ENCODE data around the gene OXCT2.
"Not testable (repeated sequence)": the region's sequence is repeated elsewhere in the genome, so short reads cannot be mapped to it uniquely, and the experiment has no call there.

OXCT2 gene

DNA sequence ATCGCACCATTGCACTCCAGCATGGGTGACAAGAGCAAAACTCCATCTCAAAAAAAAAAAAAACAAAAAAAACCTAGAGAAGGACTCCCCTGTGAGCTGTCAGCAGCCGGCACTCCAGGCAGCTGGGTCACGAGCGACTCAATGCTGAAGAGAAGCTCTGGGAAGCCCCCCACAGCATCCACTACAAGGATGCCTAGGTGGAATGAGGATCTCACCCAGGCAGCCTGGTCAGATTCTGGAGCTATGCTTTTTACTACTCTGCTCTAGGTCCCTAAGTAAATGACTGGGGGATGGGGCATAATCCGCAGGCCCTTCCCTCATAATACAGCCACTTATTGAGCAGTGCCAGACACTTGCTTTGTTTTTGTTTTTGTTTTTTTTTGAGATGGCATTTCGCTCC, 11.0 kb upstream of the OXCT2 start:
- DNase-seq (ENCODE audit: low read depth in 2 of 2): no peak
- H3K4me3 ChIP-seq (replicated peaks in 1 of 2; ENCODE audit: low read depth in 2 of 2, low read length in 2 of 2): no peak overlapping the region
- TF ChIP-seq CTCF (IDR thresholded peaks at IDR 0.05; ENCODE audit: low read depth, low read length): no peak

DNA sequence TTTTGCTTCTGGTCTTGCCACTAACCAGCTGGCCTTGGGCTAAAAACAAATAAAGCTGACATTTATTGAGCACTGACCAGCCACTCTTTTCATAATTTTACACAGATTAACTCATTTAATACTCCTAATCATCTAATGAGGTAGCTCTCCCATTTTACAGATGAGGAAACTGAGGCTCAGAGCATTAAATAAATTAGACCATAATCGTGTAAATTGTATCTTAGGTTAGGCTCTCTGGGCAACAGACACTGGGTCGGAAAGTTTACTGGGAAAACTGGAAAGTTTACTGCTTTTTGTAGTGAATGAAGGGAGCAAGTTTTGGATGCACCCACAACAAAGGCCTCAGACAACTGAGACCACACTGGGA, 10.2 kb upstream of the OXCT2 start:
- TF ChIP-seq CTCF (IDR thresholded peaks at IDR 0.05; ENCODE audit: low read depth, low read length): no peak
- DNase-seq (ENCODE audit: low read depth in 2 of 2): no peak
- no peak overlapping the region for H3K4me3 ChIP-seq (replicated peaks in 1 of 2; ENCODE audit: low read depth in 2 of 2, low read length in 2 of 2)

GRCh38 chr1:39779821-39780220, 8.7 kb upstream of the OXCT2 start:
- DNase-seq (ENCODE audit: low read depth in 2 of 2): no peak
- no peak for TF ChIP-seq CTCF (IDR thresholded peaks at IDR 0.05; ENCODE audit: low read depth, low read length)
- H3K4me3 ChIP-seq (replicated peaks in 1 of 2; ENCODE audit: low read depth in 2 of 2, low read length in 2 of 2): no peak overlapping the region

DNA sequence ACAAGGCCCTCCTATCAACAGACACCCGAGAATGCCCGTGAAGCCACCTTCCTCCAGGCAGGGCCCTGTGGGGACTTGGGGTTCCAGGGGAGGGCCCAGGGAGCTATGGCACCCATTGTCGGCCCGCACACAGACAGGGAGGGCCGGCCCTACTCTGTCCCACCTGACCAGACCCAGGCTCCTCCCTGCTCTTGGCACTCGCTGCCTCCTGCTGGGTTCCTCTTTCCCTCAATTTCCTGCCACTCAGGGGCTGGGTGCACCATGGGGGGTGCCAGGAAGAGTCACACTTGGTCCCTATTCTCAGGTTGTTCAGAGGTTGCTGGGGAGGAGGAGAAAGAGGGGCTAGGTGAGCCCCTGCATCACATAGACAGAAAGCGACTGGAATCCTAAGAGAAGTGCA, 8.0 kb upstream of the OXCT2 start:
- no peak overlapping the region for H3K4me3 ChIP-seq (replicated peaks in 1 of 2; ENCODE audit: low read depth in 2 of 2, low read length in 2 of 2)
- no peak for TF ChIP-seq CTCF (IDR thresholded peaks at IDR 0.05; ENCODE audit: low read depth, low read length)
- DNase-seq (ENCODE audit: low read depth in 2 of 2): no peak

DNA sequence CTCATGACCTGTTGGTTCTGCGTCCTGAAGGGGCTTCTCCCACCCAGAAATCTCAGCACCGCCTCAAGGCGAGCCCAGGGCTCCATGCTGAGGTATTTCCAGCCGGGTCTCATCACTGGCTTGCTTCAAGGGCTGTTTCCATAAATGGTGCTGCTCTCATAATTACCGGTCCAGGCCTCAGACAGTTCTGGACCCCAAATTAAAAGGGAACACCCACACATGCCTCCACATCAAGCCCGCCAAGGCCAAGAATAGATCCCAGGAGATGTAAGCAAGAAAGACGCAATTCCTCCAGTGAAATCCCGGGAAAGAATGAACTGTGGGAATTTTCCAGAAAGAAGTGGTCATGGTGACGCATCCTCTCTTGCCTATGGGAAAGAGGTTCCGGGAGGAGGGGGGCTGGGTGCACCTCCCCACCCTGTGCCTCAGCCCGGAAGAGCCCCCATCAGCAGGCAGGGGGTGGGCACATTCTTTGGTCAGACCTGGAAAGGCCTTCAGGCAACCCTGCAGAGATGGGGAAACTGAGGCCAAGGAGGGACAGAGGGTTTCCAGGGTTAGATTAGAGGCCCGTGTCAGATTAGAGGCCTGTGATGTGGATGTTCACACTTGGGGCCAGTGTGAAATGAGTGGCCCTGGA, 7.4 kb upstream of the OXCT2 start:
- not testable (repeated sequence) for DNase-seq (ENCODE audit: low read depth in 2 of 2); H3K4me3 ChIP-seq (replicated peaks in 1 of 2; ENCODE audit: low read depth in 2 of 2, low read length in 2 of 2)

- DNase-seq (ENCODE audit: low read depth in 2 of 2); H3K4me3 ChIP-seq (replicated peaks in 1 of 2; ENCODE audit: low read depth in 2 of 2, low read length in 2 of 2): not testable (repeated sequence)
Observed at GRCh38 chr1:39777896-39778295, 6.7 kb upstream of the OXCT2 start.

- no peak for TF ChIP-seq CTCF (IDR thresholded peaks at IDR 0.05; ENCODE audit: low read depth, low read length)
- H3K4me3 ChIP-seq (replicated peaks in 1 of 2; ENCODE audit: low read depth in 2 of 2, low read length in 2 of 2): no peak overlapping the region
- no peak for DNase-seq (ENCODE audit: low read depth in 2 of 2)
Observed at GRCh38 chr1:39777306-39777705, 6.2 kb upstream of the OXCT2 start.

DNA sequence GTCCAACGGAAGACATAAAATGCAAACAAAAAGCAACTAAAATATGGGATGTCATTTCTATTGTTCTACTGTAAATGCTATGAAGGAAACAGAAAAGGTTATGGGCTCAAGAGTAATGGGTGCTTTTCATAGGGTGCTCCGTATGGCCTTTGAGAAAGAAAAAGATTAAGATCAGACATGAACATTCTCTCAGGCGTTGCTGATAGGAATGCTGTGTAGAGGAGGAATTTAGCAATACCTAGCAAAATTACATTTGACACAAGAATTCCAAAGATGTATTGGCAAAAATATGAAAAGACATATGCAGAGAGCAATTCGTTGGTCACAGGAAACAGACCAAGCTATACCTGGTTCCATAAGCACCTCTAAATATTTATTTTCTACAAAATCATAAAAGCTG, 5.7 kb upstream of the OXCT2 start:
- TF ChIP-seq CTCF (IDR thresholded peaks at IDR 0.05; ENCODE audit: low read depth, low read length): no peak
- no peak for DNase-seq (ENCODE audit: low read depth in 2 of 2)
- H3K4me3 ChIP-seq (replicated peaks in 1 of 2; ENCODE audit: low read depth in 2 of 2, low read length in 2 of 2): no peak overlapping the region

Data from cardiac fibroblast (primary cell).